Motor neuron (in vitro differentiated cells): ENCODE results near the gene DPM2. TPM values are rescaled to one million over a fixed set of nuclear protein-coding genes. Genes with fewer than 3 reads are reported as not detected.

Source experiments
- ATAC-seq, 8 experiments: fragments of 200-7000 bp; cut with Tn5 transposase; replicated peaks in 6 of 8; 2 replicates each; pipeline ENCODE4 v1.8.0; 2021; ENCODE audit warnings: mild to moderate bottlenecking in 8 of 8, moderate library complexity in 8 of 8
- H3K27ac ChIP-seq, 2 donors: fragments of 250-450 bp; sonication (Bioruptor Pico); 2 replicates each; pipeline ENCODE4 v1.9.0; 2021; ENCODE audit warnings: antibody characterized with exemption in 2 of 2, mild to moderate bottlenecking in 2 of 2, moderate library complexity in 1 of 2
- H3K4me1 ChIP-seq, 2 donors: fragments of 250-450 bp; sonication (Bioruptor Pico); replicated peaks in 1 of 2; 2 replicates each; pipeline ENCODE4 v1.6.1; 2021; ENCODE audit warnings: antibody characterized with exemption in 2 of 2, mild to moderate bottlenecking in 2 of 2, moderate library complexity in 1 of 2
- H3K4me3 ChIP-seq, 5 donors: fragments of 250-450 bp; sonication (Bioruptor Pico); 2 replicates each; pipeline ENCODE4 v1.9.0; 2021; ENCODE audit warnings: antibody characterized with exemption in 5 of 5, mild to moderate bottlenecking in 5 of 5, moderate library complexity in 4 of 5
- WGBS, 10 experiments: fragments of 450-650 bp; shearing (Covaris generic); methylation state at CpG; one replicate each; pipeline ENCODE4 v1.0.0; 2022; 5-methylcytosine and 5-hydroxymethylcytosine counted together
- in situ Hi-C, 9 experiments: fragments of 400-800 bp; cut with MboI; loops; one replicate each; pipeline ENCODE4 v1.15.0; 2021; ENCODE audit warnings: low sequenced_read_pairs in 9 of 9, low pct_unique_long_range_greater_than_20kb in 2 of 9; ENCODE audit not compliant: unreplicated experiment in 9 of 9
- total RNA-seq, 8 experiments: library from RNA; unstranded; fragments of 300-600 nt; gene quantifications; 2 replicates each; pipeline versions ENCODE4 v1.2.3 to v1.2.4, GENCODE V29; 2022

The DPM2 gene
- total RNA-seq, 8 experiments from 2014 or later = 22.5 to 37.6 (median 28.8) TPM

- Histone ChIP-seq H3K4me1 (peaks cover 3 to 12% of the 10 kb centered on the region in 2 donors), H3K27ac (no peak overlapping the region), H3K4me3 (no peak overlapping the region)
- in situ Hi-C loops = no loop called here
- WGBS, 10 experiments = 40 to 100% (median 100%) methylated on average over 1 to 4 of the region's 4 CpGs; no CpG with 5 or more reads in 3 of the 10 experiments
- ATAC-seq = no peak
These were observed 44.3 kb downstream of the DPM2 start for GRCh38 chr9:127893392-127893791.

GRCh38 chr9:127892831-127893230 is 44.8 kb downstream of the DPM2 start:
- H3K27ac ChIP-seq = no peak overlapping the region
- H3K4me1 ChIP-seq = peaks cover 3 to 9% of the 10 kb centered on the region in 2 donors
- in situ Hi-C loops = no loop called here
- WGBS, 10 experiments = 76 to 100% (median 96%) methylated on average over 1 to 6 of the region's 6 CpGs; no CpG with 5 or more reads in 1 of the 10 experiments
- H3K4me3 ChIP-seq = no peak overlapping the region
- ATAC-seq = no peak

GRCh38 chr9:127890053-127890452 is 47.6 kb downstream of the DPM2 start:
- peaks cover 0 to 4% of the 10 kb centered on the region in 2 donors for H3K4me1 ChIP-seq
- no peak overlapping the region for H3K27ac ChIP-seq
- peak in 1 of 8 experiments; percentile 3 for ATAC-seq
- no peak overlapping the region for H3K4me3 ChIP-seq
- WGBS, 10 experiments = 80 to 100% (median 100%) methylated on average over 1 to 3 of the region's 3 CpGs; no CpG with 5 or more reads in 2 of the 10 experiments
- in situ Hi-C loops = no loop called here

DNA sequence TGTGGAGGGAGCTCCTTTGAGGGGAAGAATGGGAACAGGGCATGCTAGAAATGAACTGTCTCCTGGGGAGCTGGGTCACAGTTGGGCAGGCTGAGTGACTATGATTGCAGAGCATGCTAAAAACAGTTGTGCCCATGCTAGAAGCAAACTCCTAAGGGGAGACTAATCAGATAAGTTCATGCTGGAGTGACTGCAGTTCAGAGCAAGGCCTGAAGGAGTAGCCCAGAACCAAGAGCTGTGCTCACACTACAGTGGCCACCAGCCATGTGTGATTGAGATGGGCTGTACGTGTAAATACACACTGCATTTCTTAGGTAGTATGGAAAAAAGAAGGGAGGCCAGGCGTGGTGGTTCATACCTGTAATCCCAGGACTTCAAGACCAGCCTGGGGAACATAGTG is 49.9 kb downstream of the DPM2 start:
- ATAC-seq = peak in 4 of 8 experiments; percentile 6 to 51 (median 39)

GRCh38 chr9:127886401-127886972 is 51.2 kb downstream of the DPM2 start:
- Histone ChIP-seq H3K4me3 (no peak overlapping the region), H3K4me1 (peaks cover 0 to 4% of the 10 kb centered on the region in 2 donors), H3K27ac (no peak overlapping the region)
- peak in 1 of 8 experiments; percentile 29 for ATAC-seq
- in situ Hi-C loops = no loop called here
- 94 to 100% (median 100%) methylated on average over 2 to 12 of the region's 18 CpGs; no CpG with 5 or more reads in 3 of the 10 experiments for WGBS, 10 experiments

More for the DNA sequence above, 49.9 kb downstream of the DPM2 start:
- in situ Hi-C loops = no loop called here
- H3K4me1 ChIP-seq = peaks cover 0 to 4% of the 10 kb centered on the region in 2 donors
- H3K27ac ChIP-seq = no peak overlapping the region
- H3K4me3 ChIP-seq = no peak overlapping the region
- WGBS, 10 experiments = 20 to 86% (median 70%) methylated on average over 1 of the region's 2 CpGs; no CpG with 5 or more reads in 6 of the 10 experiments

DNA sequence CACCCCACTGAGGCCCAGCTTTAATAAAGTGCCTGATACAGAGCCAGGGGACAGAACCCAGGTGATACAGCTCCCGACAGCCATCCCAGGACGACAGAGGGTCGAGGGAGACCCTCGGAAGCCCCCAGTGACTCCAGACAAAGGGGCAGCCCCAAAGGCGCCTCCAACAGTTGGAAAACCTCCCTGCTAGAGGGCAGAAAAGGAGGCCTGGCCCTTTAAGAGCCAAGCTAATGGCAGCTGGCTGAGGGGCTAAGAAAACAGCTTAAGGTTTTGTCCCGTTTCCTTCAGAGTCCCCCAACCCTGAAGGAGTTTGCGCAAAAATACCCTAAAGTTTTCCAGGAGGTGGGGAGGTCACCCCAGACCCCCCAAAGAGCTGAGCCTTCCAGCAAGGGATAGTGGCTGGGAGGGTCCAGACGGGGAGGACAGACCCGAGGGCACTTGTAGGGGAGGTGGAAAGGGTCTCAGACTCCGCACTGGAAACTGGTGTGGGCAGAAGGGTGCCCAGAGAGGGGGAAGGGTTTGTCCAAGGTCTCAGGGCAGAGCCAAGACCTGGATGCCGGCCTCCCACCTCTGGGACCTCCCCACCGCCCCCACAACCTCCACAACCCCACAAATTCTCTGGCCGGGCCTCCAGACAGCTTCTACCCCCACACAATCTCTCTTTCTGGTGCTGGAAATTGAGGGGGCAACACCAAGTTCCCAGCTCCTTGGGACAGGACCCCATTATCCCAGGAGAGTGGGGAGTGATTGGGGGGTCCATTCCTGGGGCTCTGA is 52.0 kb downstream of the DPM2 start:
- Histone ChIP-seq H3K4me3 (no peak overlapping the region), H3K27ac (no peak overlapping the region), H3K4me1 (peaks cover 0 to 4% of the 10 kb centered on the region in 2 donors)
- 40 to 100% (median 82%) methylated on average over 1 to 8 of the region's 13 CpGs; no CpG with 5 or more reads in 4 of the 10 experiments for WGBS, 10 experiments
- in situ Hi-C loops = no loop called here
- ATAC-seq = no peak

Other genes with a start within 250 kb of the DPM2 start
- gene CFAP157, start 230.9 kb downstream of the DPM2 start, total RNA-seq = 1 to 10 TPM in 6 of 8 experiments, under 1 TPM in 2; 0.87 to 9.0 (median 1.9) TPM
- gene PTRH1, start 222.2 kb downstream of the DPM2 start, total RNA-seq = 10 to 100 TPM in 4 of 8 experiments, 1 to 10 TPM in 4; 6.1 to 48.9 (median 11.5) TPM
- under 1 TPM; 0.05 to 0.57 (median 0.28) TPM for gene TTC16, start 221.8 kb downstream of the DPM2 start, total RNA-seq
- gene TOR2A, start 202.6 kb downstream of the DPM2 start, total RNA-seq = 10 to 100 TPM in 6 of 8 experiments, 1 to 10 TPM in 2; 5.5 to 18.1 (median 11.8) TPM
- gene SH2D3C, start 159.2 kb downstream of the DPM2 start, total RNA-seq = 10 to 100 TPM in 2 of 8 experiments, 1 to 10 TPM in 4, under 1 TPM in 2; 0.14 to 12.5 (median 6.5) TPM
- gene CDK9, start 151.8 kb downstream of the DPM2 start, total RNA-seq = 10 to 100 TPM; 20.1 to 48.7 (median 29.8) TPM
- 10 to 100 TPM; 13.6 to 55.7 (median 28.6) TPM for gene FPGS, start 135.0 kb downstream of the DPM2 start, total RNA-seq
- 10 to 100 TPM in 3 of 8 experiments, 1 to 10 TPM in 2, under 1 TPM in 3; 0.21 to 28.1 (median 2.4) TPM for gene ENG, start 83.2 kb downstream of the DPM2 start, total RNA-seq
- 100 to 1,000 TPM in 1 of 8 experiments, 10 to 100 TPM in 7; 27.8 to 238 (median 47.0) TPM for gene AK1, start 60.2 kb downstream of the DPM2 start, total RNA-seq
- 10 to 100 TPM in 4 of 8 experiments, 1 to 10 TPM in 4; 5.6 to 48.8 (median 17.5) TPM for gene ST6GALNAC6, start 38.3 kb downstream of the DPM2 start, total RNA-seq
- gene ST6GALNAC4, start 20.8 kb downstream of the DPM2 start, total RNA-seq = 10 to 100 TPM in 6 of 8 experiments, 1 to 10 TPM in 2; 6.5 to 54.7 (median 14.6) TPM
- gene PIP5KL1, start 7.1 kb downstream of the DPM2 start, total RNA-seq = 1 to 10 TPM in 7 of 8 experiments, under 1 TPM in 1; 0.66 to 4.9 (median 3.1) TPM
- 10 to 100 TPM in 5 of 8 experiments, 1 to 10 TPM in 3; 4.7 to 29.8 (median 13.3) TPM for gene EEIG1, start 43.1 kb upstream of the DPM2 start, total RNA-seq
- 1 to 10 TPM; 6.4 to 9.0 (median 8.0) TPM for gene NAIF1, start 129.5 kb upstream of the DPM2 start, total RNA-seq
- gene SLC25A25, start 130.4 kb upstream of the DPM2 start, total RNA-seq = 10 to 100 TPM in 7 of 8 experiments, 1 to 10 TPM in 1; 10.0 to 39.7 (median 19.0) TPM
- gene PTGES2, start 189.9 kb upstream of the DPM2 start, total RNA-seq = 100 to 1,000 TPM in 1 of 8 experiments, 10 to 100 TPM in 7; 42.6 to 111 (median 50.9) TPM
- 1 to 10 TPM in 3 of 8 experiments, under 1 TPM in 2, not detected in 3; 0.76 to 3.3 (median 1.6) TPM for gene LCN2, start 211.6 kb upstream of the DPM2 start, total RNA-seq
- gene BBLN, start 222.4 kb upstream of the DPM2 start, total RNA-seq = 100 to 1,000 TPM in 5 of 8 experiments, 10 to 100 TPM in 3; 60.0 to 233 (median 148) TPM